DMS 273 (cell line): ENCODE data around the gene RAVER1.
"Not testable (repeated sequence)": the region's sequence is repeated elsewhere in the genome, so short reads cannot be mapped to it uniquely, and the experiment has no call there.

Source experiments
- DNase-seq: peaks from one replicate; lab custom pipeline; 2025; ENCODE audit not compliant: unreplicated experiment; lab: John Stamatoyannopoulos, UW

The RAVER1 gene

DNA sequence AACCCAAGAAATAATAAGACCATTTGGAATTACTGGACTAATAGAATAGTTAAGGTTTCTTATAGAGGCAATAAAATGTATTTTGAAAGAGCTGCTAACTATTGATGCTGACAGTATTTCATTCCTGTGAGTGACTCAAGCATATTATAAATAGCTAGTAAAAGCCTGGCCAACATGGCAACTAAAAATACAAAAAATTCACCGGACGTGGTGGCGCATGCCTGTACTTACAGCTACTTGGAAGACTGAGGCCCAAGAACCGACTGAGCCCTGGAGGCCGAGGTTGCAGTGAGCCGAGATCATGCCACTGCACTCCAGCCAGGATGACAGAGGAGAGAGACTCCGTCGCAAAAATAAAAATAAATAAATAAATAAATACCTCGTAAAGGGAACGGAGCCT is 11.5 kb upstream of the RAVER1 start:
- DNase-seq: no peak

DNA sequence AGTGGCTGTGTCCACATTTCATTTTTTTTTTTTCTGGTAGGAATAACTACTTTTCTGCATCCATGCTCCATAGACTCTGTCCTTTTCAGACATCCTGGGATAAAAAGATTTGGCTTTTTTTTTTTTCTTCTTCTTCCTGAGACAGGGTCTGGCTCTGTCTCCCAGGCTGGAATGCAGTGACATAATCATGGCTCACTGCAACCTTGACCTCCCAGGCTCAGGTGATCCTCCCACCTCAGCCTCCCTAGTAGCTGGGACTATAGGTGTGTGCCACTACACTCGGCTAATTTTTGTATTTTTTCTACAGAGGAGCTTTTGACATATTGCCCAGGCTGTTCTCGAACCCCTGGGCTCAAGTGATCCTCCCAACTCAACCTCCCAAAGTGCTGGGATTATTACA is 10.2 kb upstream of the RAVER1 start:
- DNase-seq: no peak

DNA sequence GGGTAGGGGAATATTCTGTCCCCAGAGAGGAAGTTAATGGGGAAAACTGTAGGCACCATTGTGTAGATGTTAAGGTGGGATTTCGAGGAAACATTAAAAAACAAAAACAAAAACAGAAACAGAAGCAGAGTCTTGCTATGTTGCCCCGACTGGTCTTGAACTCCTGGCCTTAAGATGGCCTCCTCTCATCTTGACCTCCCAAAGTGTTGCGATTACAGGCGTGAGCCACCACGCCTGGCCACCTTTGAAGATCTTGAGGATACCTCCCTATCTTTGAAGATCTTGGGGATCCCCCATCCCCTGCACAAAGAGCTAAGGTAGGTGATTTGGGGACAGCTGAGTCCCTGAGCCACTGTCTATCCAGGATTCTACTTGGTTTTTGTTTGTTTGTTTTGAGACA is 6.6 kb upstream of the RAVER1 start:
- DNase-seq: no peak

DNA sequence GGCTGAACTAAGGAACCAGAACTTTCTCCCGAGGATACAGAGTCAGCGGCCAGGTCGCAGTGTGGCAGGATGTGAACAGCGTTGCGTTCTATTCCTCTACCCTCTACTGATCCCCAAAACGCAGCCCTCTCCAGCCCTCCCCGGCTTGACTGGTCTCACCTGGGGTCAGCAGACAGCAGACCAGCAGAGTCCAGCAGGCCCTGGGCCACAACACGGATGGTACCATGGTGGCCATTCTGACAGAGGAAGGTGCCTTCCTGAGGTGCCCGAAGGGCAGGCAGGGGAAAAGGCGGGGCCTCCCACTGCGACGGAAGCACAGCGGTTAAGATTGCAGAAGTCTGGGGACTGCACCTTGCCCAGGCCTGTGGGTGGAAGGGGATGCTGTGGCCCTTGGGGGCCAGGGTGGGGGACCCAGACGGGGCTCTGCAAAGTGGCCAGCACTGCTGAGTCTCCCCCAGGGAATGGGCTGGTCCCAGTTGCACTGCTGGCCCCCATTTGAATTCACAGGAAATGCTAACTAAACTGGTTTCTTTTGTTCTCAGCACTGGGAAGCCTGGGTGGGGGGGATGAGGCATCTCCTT is 6.1 kb upstream of the RAVER1 start, which contains the start of gene ICAM3:
TSS of gene ICAM3 (minus strand) at position 245 of the 581 bp plus-strand sequence. CDS start at position 235, 10 bp downstream.
- DNase-seq: no peak

DNA sequence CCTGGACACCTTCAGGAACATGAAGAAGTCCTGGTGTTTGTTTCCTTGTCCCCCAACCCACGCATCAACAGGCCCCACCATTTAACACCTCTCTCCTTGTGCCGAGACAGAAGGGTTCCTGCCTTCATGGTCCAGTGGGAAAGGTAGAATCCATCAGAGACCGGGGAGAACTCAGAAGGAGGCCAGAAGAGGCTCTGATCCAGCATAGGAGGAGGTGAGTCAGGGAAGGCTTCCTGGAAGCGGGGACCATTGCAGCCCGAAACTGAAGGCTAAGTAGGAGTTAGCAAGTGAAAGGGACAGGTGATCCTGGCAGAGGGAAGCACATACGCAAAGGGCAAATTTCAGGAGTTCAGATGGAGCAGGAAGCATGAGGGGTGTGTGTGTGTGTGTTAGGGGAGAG is 5.6 kb upstream of the RAVER1 start:
- DNase-seq: no peak

DNA sequence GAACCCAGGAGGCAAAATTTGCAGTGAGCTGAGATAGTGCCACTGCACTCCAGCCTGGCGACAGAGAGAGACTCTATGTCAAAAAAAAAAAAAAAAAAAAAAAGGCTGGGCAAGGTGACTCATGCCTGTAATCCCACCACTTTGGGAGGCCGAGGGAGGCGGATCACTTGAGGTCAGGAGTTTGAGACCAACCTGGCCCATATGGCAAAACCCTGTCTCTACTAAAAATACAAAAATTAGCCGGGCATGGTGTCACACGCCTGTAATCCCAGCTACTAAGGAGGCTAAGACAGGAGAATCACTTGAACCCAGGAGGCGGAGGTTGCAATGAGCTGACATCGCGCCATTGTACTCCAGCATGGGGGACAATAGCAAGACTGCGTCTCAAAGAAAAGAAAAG is 3.4 kb upstream of the RAVER1 start:
- DNase-seq: not testable (repeated sequence)

DNA sequence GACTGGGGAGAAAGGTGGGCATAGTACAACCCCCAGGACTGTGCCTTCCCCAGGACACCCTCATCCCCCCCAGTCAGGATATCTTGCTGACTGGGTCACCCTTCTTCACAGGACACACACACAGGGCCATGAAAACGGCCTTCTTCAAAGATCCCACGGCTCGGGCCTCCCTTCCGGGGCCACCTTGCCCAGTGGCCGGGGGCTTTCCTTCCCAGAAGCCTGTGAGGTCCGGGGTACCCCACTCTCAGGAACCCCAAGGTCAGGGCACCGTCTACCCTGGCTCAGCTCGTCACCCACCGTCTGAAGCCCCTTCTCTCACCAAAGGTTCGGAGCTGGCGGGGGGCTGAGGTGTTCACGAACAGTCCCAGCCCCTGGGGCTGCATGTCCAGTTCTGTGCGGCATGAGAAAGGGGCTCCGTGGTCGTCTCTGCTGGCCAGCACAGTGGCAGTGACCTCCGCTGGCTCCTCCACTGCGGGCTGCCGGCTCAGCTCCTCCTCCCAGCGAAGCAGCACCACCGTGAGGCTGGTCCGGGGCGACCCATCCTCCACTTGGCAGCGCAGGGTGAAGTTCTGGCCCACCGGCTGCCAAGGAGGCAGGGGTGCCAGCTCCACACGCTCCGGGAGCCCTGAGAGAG is 2.1 kb upstream of the RAVER1 start:
- DNase-seq: no peak

DNA sequence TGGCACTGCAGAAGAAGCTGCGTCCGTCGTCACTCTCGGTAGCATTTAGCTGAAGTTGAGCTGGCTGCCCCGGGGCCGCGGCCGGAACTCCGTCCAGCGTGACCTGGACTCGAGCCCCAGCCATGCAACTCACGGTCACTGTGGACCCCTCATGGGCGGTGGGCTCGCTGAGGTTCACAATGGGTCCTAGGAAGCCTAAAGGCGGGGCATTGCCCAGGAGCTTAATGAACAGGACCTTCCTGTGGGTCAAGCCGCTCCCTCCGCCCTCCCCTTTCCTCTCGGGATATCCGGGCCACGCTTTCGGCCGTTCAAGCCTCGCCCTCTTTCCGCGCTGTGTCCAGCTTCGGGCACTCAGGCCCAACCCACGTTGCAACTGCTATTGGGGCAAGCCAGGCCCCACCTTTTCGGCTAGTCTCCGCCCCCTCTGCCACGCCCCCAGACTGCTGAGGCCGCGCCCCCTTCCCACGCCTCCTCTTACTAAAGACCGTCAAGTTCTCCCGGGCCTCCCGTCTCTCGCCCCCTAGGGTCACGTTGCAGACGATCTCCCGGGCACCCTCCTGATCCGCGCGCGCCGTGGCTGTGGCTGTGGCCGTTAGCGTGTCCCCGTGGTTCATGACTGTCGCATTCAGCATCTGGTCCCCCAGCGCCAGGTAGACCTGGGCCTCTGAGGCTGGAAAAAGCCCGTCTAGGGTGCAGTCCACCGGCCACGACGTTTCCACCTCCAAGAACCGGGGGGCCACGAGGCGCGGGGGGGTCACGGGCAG is 1.4 kb upstream of the RAVER1 start:
- DNase-seq: peak; percentile 90

DNA sequence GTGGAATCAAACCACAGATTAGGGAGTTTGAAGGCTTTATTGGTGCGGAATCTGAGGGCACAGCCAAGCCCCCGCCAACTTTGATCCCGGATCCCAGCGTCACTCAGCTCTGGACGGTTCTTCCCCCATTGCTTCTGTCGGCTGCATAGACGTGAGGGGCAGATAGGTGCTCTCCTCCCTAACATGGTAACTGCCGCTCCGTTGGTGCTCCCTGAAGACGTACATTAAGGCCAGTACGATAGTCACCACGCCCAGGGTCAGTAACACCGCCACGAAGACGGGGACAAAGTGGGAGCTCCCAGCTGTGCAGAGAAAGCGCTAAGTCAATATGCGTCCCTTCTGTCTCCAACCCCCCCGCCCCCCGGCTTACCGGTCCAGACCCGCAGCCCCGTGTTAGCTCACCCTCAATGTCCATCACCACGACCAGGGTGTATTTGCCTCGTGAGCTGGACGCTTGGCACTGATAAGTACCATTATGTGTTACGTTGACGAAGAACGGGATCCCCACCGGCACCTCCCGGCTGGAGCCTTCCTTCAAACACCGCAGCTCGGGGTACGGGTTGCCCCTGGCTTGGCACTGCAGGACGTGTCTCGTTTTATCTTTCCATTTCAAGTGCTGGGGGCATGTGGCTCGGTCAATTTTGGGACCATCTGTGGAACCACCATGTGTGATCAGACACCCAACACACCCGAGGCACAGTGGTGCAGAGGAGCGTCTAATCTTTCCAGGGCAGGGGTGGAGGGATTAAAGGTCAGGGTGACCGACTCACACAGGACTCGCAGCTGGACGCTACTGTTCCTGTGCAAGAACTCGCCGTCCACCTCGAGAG is 644 bp upstream of the RAVER1 start:
- DNase-seq: peak; percentile 50

DNA sequence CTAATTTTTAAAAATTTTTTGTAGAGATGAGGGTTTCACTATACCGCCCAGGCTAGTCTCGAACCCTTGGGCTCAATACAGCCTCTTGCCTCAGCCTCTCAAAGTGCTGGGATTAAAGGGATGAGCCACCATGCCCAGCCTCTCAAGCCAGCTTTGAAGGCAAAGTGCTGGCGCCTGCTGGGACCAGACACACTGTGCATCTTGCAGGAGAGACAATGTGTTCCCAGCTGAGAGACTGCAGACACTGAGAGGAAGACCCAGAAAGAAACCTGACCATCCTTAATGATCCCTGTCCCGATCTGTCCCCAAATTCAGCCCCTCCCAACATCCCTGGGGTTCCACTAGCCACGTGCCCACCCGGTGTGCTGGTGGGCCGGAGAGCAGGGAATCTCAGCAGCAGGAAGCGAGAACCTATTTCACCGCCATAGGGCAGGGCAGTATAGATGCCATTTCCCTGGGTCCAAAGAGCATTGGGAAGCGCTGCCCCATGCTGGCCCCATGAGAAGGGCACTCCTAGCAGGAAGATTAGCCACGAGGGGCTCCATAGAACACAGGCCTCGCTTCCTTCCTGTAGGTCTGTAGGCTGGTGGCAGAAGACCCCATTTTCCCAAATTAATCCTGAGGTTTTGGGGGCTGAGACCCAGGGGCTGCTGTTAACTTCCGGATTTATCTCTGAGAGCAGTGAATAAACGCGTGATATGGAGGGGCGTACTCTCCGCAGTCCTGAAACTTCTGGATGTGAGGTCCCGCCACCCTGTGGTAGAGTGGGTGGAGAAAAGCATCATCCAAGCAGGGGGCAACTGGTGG is 968 bp downstream of the RAVER1 start:
- DNase-seq: no peak

DNA sequence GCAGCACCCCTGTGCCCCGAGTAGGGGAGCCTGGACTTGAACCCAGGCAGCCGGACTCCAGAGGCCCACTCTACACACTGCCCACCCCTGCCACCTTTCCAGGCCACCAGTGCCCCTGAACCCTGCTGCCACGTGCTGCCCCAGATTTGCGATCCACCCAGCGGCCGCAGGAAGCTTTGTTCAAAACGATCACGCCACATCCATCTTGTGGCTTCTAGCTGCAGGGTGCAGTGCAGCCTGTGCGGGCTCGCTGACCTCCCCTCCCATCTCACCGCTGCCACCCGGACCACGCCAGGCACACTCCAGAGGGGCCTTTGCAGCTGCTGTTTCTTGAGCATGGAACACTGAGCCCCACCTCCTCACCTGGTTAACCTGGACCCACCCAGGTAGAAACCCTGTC is 3.8 kb downstream of the RAVER1 start:
- no peak for DNase-seq

DNA sequence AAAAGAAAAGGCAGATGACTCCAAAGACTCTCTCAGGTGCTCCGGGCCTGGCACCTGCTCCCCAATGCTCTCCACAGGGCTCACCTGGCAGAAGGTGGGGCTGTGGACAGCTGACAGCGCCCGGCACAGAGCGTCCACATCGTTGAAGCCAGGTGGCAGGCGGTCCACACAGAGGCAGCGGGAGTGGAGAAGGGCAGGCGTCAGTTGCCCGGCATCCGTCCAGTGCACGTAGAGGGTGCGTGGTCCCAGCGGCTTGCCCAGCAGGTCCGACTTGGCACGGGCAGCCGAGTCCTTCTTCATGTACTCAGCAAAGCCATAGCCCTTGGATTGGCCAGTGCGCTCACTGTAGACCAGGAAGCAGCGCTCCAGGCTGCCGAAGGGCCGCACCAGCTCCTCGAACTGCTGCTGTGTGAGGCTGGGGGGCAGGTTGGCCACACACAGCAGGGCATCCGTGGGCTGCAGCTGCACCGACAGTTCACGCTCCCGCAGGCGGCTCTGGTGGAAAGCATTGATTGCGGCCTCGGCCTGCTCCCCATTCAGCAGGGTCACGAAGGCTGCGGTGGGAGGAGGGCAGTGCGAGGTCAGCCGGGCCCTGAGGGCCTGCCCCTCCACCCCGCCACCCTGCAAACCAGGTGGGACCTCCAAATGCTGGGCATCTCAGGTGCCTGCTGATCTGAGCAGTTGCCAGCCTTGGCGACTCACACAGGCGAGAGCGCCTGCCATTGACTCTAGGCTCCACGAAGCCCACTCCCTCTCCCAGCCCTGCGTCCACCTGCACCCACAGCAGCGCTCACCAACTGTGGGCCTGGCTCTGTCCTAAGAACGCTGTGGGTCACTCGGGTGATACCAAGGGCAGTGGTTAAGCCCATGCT is 4.5 kb downstream of the RAVER1 start:
- DNase-seq: no peak

DNA sequence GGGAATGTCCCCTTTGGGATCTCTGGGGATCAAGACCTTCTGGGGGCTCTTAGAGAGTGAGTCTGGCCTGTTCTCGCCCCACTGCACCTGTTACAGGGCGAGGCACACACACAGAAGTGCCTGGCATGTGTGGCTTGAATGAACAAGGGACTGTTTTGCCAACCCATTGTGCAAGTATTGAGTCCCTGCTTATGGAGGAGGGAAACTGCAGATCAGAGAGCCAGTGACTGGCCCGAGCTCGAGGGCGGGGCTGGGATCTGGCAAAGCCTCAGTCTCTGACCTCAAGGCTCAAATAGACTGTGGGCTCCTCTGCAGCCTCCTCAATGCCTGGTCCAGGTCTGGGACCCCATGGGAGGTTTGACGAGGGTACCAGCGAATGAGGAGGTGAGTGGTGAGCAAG is 5.5 kb downstream of the RAVER1 start:
- DNase-seq: no peak

DNA sequence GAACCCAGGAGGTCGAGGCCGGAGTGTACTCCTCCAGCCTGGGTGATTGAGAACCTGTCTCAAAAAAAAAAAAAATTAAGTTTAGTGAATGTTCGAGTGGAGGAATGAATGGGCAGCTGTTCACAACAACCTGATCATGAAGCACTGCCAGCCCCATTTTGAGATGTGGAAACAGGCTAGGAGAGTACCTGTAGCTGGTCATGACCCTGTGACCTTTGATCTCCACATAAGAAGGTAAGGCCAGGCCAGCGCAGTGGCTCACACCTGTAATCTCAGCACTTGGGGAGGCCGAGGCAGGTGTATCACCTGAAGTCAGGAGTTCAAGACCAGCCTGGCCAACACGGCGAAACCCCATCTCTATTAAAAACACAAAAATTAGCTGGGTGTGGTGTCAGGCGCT is 7.6 kb downstream of the RAVER1 start:
- DNase-seq: no peak

DNA sequence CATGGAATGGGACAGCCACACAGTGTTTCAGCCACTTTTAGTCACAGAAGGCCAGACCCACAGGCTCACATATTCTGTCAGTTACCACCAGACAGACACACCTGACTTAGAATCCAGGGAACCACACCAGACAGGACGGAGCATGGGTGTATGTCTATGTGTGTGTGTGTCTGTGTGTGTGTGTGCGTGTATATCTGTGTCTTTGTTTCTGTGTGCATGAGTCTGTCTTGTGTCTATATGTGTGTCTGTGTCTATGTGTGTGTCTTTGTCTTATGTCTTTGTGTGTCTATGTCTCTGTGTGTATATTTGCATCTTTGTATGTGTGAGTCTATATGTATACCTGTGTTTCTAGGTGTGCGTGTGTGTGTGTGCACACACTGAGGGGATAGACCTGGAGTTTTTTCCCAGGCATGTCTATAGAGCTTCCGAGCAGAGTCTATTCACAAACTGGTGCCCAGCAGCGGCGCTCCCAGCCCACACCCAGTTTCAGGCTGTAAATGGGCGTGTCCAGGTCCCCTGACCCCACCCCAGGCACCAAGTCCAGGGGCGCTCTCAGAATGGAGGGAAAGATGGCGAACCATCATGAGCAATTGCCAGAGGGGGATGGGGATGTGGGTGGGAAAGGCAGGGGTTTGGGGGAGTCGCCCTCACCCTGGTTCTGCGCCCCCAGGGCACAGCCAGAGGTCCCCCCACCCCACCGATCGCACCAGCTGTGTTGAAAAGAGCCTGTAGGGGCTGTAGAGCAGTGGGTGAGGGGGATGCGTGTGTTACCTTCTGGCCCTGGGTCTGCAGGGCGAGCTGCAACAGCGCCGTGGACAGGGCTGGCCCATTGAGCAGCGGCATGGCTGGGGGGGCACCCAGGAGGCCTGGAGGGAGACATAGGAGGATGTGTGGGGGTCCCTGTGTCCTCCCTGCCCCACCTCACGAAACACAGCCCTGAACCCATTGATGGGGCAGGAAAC is 11.2 kb downstream of the RAVER1 start:
- no peak for DNase-seq

DNA sequence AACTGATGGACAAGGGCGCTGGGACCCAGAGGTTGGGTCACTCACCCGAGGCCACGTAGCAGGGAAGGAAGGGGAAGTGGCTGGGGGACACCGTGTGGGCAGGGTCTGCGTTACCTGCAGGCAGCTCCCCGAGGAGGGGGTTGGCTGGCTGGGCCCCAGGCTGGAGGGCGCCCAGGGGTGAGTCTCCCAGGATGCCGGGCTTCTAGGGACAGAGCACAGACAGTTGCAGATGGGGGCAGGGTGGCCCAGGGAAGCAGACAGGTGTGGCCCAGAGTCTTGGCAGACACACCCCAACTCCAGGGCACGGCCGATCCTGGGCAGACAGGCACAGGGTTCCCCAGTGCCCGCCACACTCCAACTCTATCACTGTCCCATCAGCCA is 11.9 kb downstream of the RAVER1 start:
- no peak for DNase-seq

DNA sequence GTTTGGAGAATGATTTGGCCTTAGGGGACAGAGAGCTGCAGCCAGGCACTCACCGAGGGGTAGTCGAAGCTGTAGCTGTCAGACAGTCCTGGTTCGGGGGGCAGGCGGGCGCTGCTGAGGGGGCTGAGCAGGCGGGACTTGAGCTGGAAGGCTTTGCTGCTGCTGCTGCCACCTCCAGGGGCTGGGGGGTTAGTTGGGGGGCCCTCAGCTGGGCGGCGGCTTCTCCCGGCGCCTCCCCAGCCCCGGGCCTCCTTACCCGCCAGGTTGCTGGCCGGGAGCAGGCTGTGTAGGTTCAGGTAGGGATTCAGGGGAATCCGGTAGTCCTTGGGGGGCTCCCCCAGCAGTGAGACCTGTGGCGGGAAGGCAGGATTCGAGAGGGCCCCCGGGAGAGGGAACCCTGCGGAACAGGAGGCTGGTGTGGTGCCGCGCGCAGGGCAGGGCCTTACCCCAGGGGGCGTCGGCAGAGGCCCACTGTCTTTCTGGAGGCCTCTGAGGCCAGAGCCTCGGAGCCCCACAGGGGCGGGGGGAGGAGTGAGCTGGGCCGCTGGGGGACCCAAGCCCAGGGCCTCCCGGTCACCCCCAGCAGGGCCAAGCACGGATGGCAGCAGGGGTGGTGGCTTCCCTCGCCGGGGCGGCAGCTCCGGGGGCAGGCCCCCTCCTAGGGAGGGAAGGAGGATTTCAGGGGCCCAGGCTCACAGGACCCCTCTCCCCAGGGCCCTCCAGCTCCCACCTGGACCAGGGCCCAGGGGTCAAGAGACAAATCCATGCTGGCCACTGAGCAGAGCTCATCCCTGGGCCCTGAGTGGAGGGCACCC is 12.5 kb downstream of the RAVER1 start:
- DNase-seq: no peak
